ENCODE measurements around the gene HERC4.
"Not testable (repeated sequence)": the region's sequence is repeated elsewhere in the genome, so short reads cannot be mapped to it uniquely, and the experiment has no call there.

Gene HERC4

DNA sequence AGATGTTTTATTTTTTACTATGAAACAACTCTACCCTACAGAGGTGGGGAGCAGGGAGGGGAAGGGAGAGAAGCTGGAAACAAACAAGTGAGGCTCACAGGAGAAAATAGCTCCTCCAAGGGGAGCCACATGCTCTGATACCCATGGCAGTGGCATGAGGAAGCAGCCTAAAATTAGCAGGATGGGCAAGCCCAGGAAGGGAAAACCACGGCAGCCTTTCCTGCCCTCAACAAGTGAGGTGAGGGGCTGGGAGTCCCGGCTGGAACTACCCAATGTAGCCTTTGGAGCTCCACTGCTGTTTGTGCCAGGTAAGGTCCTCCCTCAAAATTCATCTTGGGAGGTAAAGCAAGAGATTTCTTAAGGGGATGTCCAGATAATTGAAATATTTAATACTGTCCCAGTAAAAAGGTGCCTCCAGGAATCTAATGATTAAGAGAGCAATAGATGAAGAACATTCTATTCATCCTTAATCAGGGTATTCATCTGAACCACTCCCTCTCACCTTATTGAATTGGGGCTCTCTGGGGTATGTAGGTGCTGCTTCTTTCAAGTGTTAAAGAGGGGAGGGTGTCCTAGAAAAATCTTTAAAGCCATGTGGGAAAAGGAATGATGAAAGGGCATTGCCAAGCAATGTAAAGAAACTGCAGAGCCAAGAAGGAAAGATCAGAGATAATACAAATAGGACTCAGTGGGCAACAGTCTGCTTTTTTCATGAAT, 12.8 kb upstream of the HERC4 start:
- DNase-seq: no peak

DNA sequence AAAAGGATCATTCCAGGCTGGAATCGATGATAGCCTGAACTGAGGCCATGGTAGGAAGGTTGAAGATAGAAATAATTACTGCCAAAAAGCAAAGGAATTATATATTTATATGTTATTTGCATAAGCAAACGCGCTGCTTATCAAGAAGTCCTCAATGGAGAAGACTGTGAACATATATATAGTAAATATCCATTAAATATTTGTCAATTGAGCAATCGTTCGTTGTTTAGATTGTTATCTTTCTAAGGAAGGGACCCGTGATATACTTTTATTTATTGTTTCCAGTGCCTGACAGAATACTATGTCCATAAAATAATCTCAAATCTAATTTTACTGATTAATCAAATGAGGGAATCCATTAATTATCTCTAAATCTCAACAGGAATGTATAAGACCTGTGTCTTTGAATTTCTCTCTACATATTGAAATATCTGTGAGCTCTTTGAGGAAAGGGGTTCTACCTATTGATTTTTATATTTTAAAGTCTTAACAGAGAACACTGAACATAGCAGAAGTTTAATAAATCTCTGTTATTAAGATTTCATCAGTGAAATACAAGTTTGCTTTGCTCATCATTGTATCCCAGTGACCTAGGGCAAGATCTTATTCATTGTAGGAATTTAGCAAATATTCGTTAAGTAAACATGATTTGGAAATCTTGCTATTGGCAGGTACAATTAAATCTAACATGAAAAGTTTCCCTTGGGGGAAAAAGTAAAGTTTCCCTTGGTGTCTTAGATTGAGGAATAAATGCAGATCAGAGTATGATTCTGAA, 12.0 kb upstream of the HERC4 start:
- DNase-seq: no peak

GRCh38 chr10:68086011-68086410, 10.9 kb upstream of the HERC4 start:
- no peak for DNase-seq

DNA sequence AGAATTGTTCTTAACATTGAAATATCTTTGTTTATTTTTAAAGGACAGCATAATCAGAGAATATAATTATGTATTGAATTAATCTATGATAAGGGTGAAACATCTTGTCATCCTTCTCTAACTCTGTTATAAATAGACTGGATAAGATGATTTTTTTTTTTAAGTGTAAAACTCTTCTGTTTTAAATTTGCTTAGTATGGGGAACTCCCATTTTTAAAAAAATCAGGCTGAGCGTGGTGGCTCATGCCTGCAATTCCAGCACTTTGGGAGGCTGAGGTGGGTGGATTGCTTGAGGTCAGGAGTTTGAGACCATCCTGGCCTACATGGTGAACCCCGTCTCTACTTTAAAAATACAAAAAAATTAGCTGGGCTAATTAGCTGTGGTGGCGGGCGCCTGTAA, 9.4 kb upstream of the HERC4 start:
- DNase-seq: no peak

DNA sequence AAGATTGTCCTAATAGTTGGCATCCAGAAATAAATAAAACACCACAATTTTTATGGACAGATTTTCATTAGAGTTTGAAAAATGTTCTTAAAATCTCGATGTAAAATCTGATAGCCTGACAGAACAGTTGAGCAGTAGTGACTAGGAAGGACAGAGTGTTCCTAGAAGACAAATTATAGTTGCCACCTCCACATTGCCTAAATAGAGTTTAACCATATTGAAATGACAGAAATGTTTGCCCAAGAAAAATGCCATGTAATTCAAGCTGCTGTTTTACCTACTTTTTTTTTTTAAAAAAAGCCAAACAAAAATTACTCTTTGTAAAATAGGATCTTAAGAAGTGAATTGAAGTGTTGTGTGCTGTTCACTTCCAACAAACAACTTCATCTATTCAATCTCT, 8.9 kb upstream of the HERC4 start:
- no peak for DNase-seq

GRCh38 chr10:68082872-68083271, 7.8 kb upstream of the HERC4 start:
- no peak for DNase-seq

DNA sequence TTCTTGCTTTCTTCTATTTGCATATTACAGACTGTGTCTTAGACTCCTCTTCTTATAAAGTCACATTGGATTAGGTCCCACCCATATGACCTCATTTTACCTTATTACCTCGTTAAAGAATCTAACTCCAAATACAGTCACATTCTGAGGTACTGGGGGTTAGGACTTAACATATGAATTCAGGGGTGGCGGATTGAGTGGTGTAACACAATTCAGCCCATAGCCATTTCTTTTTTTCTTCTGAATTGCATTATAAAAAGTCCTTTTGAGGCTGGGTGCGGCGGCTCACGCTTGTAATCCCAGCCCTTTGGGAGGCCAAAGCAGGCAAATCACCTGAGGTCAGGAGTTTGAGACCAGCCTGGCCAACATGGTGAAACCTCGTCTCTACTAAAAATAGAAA, 6.8 kb upstream of the HERC4 start:
- no peak for DNase-seq

DNA sequence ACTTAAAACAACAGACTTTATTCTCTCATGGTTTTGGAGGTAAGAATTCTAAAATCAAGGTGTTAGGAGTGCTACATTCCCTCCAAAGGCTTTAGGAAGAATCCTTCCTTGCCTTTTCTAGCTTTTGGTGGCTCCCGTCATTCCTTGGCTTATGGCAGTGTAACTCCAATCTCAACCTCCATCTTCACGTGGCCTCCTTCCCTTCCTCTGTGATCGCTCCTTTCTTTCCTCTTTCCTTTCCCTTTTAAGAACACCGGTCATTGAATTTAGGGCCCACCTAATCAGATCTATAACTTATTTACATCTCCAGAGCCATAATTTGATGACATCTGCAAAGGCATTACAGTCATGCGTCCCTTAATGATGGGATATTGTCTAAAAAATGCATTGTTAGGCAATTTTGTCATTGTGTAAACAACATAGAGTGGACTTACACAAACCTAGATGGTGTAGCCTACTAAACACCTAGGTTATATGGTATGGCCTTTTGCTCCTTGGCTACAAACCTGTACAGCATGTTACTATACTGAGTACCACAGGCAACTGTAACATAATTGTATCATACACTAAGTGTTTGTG, 5.9 kb upstream of the HERC4 start:
- no peak for DNase-seq

- no peak for DNase-seq
Observed at GRCh38 chr10:68079434-68079833, 4.4 kb upstream of the HERC4 start.

GRCh38 chr10:68077026-68077425, 1.9 kb upstream of the HERC4 start:
- DNase-seq: no peak

GRCh38 chr10:68076081-68076480, 998 bp upstream of the HERC4 start:
- DNase-seq: not testable (repeated sequence)

GRCh38 chr10:68075550-68076004, 494 bp upstream of the HERC4 start:
- no peak for DNase-seq

DNA sequence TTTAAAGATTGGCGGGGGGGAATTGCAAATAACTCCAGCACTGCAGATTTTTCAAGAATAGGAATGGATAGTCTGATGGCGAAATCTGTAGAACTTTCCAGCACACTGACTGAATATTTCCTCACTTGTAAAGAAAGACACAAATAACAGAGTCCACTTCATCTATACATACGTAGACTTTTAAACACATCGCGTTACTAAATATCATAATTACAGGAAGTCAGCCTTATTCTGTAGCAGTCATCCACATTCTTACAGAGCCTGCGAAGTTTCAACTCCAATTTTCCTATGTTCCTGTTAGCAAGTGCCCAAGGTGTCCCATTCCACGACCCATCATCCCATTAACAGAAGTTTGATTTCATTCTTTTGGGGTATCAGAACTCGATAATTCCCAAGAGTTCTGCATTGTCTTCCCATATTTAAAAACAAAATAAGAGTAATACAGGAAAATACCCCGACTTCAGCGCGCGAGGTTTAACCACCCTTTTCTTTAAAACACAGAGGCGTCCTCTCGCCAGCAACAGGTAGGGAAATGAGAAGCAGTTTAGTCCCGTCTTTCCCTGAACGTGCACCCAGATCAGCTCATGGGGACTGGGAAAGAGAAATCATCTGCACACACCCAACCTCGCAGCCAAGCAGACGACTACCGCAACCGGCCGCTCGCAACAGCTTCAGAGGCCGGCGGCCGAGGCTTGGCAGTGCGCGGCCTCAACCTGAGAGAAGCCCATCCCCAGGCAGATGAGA, 880 bp downstream of the HERC4 start:
- DNase-seq: no peak

GRCh38 chr10:68073631-68074030, 1.5 kb downstream of the HERC4 start:
- no peak for DNase-seq

DNA sequence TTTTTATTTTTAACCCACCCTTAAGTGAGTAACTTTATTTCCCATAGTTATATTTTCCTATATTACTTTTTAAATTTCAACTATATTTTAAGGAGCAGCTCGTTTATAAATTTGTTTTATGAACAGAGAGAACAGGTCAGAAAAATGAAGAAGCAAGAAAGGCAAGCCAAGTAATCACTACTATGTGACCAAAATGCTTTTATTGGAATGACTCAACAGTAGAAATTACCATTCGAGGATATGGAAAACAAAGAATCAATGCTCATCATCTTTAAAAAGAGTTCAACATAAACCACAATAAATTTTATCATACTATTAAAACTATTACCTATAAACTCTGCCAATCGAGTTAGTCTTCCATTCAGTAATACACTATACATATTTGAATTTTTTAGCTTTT, 7.6 kb downstream of the HERC4 start:
- no peak for DNase-seq

DNA sequence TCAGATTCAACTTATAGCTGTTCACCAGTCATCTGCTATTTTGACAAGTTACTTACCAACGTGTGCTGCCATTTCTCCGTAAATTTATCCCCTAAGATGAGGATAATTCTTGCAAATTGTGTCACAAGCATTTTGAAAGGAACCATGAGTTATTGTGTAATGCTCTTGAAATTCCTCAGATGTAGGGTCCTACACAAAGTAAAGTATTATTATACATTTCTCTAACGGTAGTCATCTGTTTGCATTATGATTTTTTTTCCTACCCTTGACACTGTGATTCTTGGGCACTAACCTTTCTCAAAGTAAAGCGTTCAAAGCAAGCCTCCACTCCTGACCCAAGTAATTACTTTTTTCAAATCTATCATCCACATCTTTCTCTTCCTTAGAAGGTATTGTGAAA, 8.1 kb downstream of the HERC4 start:
- DNase-seq: no peak

DNA sequence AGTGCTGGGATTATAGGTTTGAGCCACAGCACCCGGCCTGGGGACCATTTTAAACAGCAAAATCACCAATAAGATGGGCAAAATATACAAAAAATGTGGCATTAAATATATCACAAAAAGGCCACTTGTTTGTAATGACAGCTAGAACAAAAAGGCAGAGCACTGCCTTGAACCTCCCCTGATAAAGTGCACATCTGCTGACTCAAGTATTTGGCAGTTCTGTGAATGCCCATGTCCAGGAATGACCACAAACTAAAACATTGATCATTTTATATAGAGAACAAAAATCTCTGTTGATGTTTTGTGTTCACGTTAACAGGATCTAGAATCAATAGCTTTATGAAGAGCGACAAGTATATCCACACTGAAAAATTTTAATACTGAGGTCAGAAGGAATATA, 21.5 kb downstream of the HERC4 start:
- no peak for DNase-seq

DNA sequence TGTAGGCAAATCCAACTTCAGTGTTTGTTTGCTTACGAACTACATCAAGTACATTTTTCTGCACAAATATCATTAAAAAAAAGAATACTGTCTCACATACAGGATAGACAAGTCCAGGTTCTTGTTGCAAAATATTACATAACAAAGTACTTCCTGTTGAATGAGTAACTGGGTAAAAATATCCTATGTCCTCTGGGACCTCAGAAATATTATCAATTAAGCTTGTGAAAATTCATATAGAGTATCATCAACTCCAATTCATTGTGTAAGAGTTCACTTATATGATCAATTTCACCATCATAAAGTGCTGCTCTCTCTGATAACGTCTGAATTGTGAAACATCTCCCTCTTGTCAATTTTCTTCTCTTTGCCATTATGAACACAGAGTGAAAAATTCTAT, 22.6 kb downstream of the HERC4 start:
- no peak for DNase-seq

GRCh38 chr10:68049289-68050078, 25.6 kb downstream of the HERC4 start:
- DNase-seq: no peak

DNA sequence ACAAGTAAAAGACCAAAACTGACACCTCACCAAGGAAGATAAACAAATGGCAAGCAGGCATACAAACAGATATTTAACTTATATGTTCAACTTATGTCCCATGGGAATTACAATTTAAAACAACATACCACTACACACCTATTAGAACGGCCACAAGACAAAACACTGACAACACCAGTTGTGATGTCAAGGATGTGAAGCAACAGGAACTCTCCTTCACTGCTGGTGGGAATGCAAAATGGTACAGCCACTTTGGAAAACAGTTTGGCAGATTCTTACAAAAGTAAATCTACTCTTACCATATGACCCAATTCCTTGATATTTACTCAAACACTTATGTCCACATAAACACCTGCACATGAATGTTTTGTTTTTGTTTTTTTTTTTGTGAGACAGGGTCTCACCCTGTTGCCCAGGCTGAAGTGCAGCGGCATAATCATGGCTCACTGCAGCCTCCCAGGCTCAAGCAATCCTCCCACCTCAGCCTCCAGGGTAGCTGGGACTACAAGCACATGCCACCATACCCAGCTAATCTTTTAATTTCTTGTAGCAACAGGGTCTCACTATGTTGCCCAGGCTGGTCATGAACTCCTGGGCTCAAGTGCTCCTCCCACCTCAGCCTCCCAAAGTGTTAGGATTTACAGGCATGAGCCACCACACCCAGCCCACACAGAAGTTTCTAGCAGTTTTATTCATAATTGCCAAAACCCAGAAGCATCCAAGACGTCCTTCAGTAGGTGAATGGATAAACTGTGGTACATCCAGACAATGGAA, 27.3 kb downstream of the HERC4 start:
- DNase-seq: no peak

DNA sequence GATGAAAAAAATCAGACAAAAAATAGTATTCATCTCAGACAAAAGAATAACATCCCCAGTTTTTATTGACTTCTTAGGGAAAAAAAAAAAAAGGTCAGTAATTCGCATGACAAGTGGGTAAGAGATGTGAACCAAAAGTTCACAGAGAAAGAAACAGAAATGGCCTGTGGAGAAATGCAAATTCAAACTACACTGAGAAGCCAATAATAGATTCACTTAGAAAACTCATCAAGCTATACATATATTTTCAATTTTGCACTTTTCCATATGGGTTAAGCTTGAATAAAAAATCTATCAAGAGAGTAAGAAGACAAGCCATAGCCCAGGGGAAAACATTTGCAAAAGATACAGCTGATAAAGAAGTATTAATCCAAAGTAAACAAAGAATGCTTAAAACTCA, 28.0 kb downstream of the HERC4 start:
- no peak for DNase-seq

DNA sequence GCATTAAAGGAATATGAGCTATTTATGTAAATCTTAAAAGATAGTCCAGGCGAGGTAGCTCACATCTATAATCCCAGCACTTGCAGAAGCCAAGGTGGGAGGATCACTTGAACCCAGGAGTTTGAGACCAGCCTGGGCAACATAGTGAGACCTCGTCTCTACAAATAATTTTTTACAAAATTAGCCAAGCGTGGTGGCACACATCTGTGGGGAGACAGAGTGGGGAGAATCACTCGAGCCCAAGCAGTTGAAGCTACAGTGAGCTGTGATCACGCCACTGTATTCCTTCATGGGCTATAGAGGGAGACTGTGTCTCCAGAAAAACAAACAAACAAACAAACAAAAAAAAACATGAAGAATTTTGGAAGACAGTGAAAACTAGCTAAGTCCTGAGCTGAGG, 28.4 kb downstream of the HERC4 start:
- no peak for DNase-seq
